Astrocyte of the cerebellum (primary cell): ENCODE data around the gene MED6.
A peak's percentile ranks its signal among the peaks of the same experiment; 100 is the strongest.

Source experiments
- DNase-seq: peaks from one replicate; pipeline ENCODE4 v3.0.0-alpha.2; 2011; ENCODE audit warnings: low read depth
- H3K4me3 ChIP-seq: 2 replicates; pipeline ENCODE4 v1.5.1; 2011; ENCODE audit warnings: mild to moderate bottlenecking, low read depth, low read length, moderate library complexity
- CTCF ChIP-seq: IDR thresholded peaks from 2 replicates; pipeline ENCODE4 v1.5.1; 2012; ENCODE audit warnings: low read length, low read depth, moderate library complexity, mild to moderate bottlenecking; ENCODE audit errors: missing control alignments
- in situ Hi-C: cut with HindIII; loops from 2 replicates; pipeline ENCODE4 v1.10.0; 2017; ENCODE audit warnings: low sequenced_read_pairs

Gene MED6

GRCh38 chr14:70601162-70601561, 707 bp upstream of the MED6 start:
- DNase-seq, result no peak
- peak overlapping the region; percentile 42 for H3K4me3 ChIP-seq
- in situ Hi-C loops, result loop anchor here (5.0 kb wide), 1 partner anchor 366 kb away; no protein-coding TSS in a partner anchor
- no peak for TF ChIP-seq CTCF

- peak overlapping the region; percentile 99 for H3K4me3 ChIP-seq
- in situ Hi-C loops, result no loop called here
- no peak for DNase-seq
- no peak for TF ChIP-seq CTCF
These were observed 1.1 kb downstream of the MED6 start for GRCh38 chr14:70599345-70599744.

- in situ Hi-C loops, result no loop called here
- no peak for DNase-seq
- TF ChIP-seq CTCF, result no peak
- H3K4me3 ChIP-seq, result no peak overlapping the region
These were observed 2.7 kb downstream of the MED6 start for GRCh38 chr14:70597731-70598130.

- H3K4me3 ChIP-seq, result no peak overlapping the region
- TF ChIP-seq CTCF, result no peak
- in situ Hi-C loops, result no loop called here
- no peak for DNase-seq
These were observed 4.8 kb downstream of the MED6 start for GRCh38 chr14:70595443-70596185.

GRCh38 chr14:70594461-70594860, 6.0 kb downstream of the MED6 start:
- H3K4me3 ChIP-seq, result no peak overlapping the region
- no peak for DNase-seq

GRCh38 chr14:70585231-70585630, 15.2 kb downstream of the MED6 start:
- TF ChIP-seq CTCF, result peak; percentile 15
- no peak for DNase-seq
- H3K4me3 ChIP-seq, result no peak overlapping the region
- in situ Hi-C loops, result no loop called here

More at GRCh38 chr14:70594461-70594860, 6.0 kb downstream of the MED6 start:
- in situ Hi-C loops, result no loop called here
- no peak for TF ChIP-seq CTCF
